HG03025 (cell line): ENCODE data around the gene ZFAND5.

ENCODE experiments used
- ATAC-seq: cut with Tn5 transposase; IDR thresholded peaks from one replicate; pipeline ENCODE4 v1.9.1; 2021; ENCODE audit warnings: mild to moderate bottlenecking, moderate library complexity; ENCODE audit not compliant: unreplicated experiment, low FRiP score

The ZFAND5 gene

GRCh38 chr9:72363908-72364678 lies 915 bp downstream of the ZFAND5 start:
- peak; percentile 43 for ATAC-seq

- no peak for ATAC-seq
These were observed 1.8 kb downstream of the ZFAND5 start for GRCh38 chr9:72363236-72363635.

GRCh38 chr9:72362680-72363139 lies 2.3 kb downstream of the ZFAND5 start:
- ATAC-seq, result peak; percentile 19

- ATAC-seq, result no peak
These were observed 2.9 kb downstream of the ZFAND5 start for GRCh38 chr9:72362118-72362531.

- ATAC-seq, result no peak
These were observed 3.8 kb downstream of the ZFAND5 start for GRCh38 chr9:72361217-72361616.

- ATAC-seq, result no peak
These were observed 4.7 kb downstream of the ZFAND5 start for GRCh38 chr9:72360324-72360723.

- no peak for ATAC-seq
These were observed 8.9 kb downstream of the ZFAND5 start for GRCh38 chr9:72356041-72356582.

GRCh38 chr9:72355153-72355552 lies 9.9 kb downstream of the ZFAND5 start:
- ATAC-seq, result no peak

GRCh38 chr9:72354704-72355103 lies 10.3 kb downstream of the ZFAND5 start:
- ATAC-seq, result no peak

GRCh38 chr9:72353455-72354116 lies 11.4 kb downstream of the ZFAND5 start:
- ATAC-seq, result no peak

- no peak for ATAC-seq
These were observed 12.1 kb downstream of the ZFAND5 start for GRCh38 chr9:72352911-72353388.

GRCh38 chr9:72351538-72352453 lies 13.2 kb downstream of the ZFAND5 start:
- ATAC-seq, result no peak

- ATAC-seq, result no peak
These were observed 15.1 kb downstream of the ZFAND5 start for GRCh38 chr9:72349911-72350310.

- ATAC-seq, result no peak
These were observed 15.8 kb downstream of the ZFAND5 start for GRCh38 chr9:72349240-72349639.

- no peak for ATAC-seq
These were observed 18.7 kb downstream of the ZFAND5 start for GRCh38 chr9:72346333-72346732.

GRCh38 chr9:72338631-72339030 lies 26.4 kb downstream of the ZFAND5 start:
- no peak for ATAC-seq

GRCh38 chr9:72337286-72337685 lies 27.7 kb downstream of the ZFAND5 start:
- ATAC-seq, result no peak

- no peak for ATAC-seq
These were observed 30.2 kb downstream of the ZFAND5 start for GRCh38 chr9:72334658-72335337.

- ATAC-seq, result no peak
These were observed 31.3 kb downstream of the ZFAND5 start for GRCh38 chr9:72333709-72334108.

- ATAC-seq, result no peak
These were observed 31.8 kb downstream of the ZFAND5 start for GRCh38 chr9:72333197-72333596.
